GM06990 (cell line): ENCODE results near the gene GCG.

Experiments used
- DNase-seq: peaks from one replicate; pipeline ENCODE4 v3.0.0-alpha.2; 2011; ENCODE audit not compliant: insufficient read length; ENCODE audit errors: extremely low read depth
- H3K27me3 ChIP-seq: replicated peaks from 2 replicates; pipeline ENCODE4 v1.6.0; 2011; ENCODE audit warnings: low read length; ENCODE audit not compliant: control insufficient read depth, insufficient read depth
- H3K36me3 ChIP-seq: 2 replicates; pipeline ENCODE4 v1.5.1; 2011; ENCODE audit warnings: low read length; ENCODE audit not compliant: control insufficient read depth, insufficient read depth
- H3K4me3 ChIP-seq: replicated peaks from 2 replicates; pipeline ENCODE4 v1.5.1; 2011; ENCODE audit warnings: low read depth, mild to moderate bottlenecking, control low read depth, low read length
- CTCF ChIP-seq: IDR thresholded peaks from 2 replicates; pipeline ENCODE4 v1.5.1; 2011; ENCODE audit warnings: low read length, control low read depth, mild to moderate bottlenecking, inconsistent platforms; ENCODE audit not compliant: insufficient read depth, poor library complexity, severe bottlenecking

The GCG gene

GRCh38 chr2:162182395-162182794 lies 30.3 kb upstream of the GCG start:
- Histone ChIP-seq H3K27me3 (no peaks in the 10 kb centered on the region), H3K36me3 (no peaks in the 10 kb centered on the region), H3K4me3 (no peak overlapping the region)
- TF ChIP-seq CTCF: no peak
- no peak for DNase-seq

GRCh38 chr2:162177301-162177700 lies 25.3 kb upstream of the GCG start:
- H3K36me3 ChIP-seq: no peaks in the 10 kb centered on the region
- no peak for DNase-seq
- H3K27me3 ChIP-seq: no peaks in the 10 kb centered on the region
- TF ChIP-seq CTCF: no peak
- no peak overlapping the region for H3K4me3 ChIP-seq

GRCh38 chr2:162175714-162176113 lies 23.7 kb upstream of the GCG start:
- H3K36me3 ChIP-seq: no peaks in the 10 kb centered on the region
- H3K4me3 ChIP-seq: no peak overlapping the region
- no peak for TF ChIP-seq CTCF
- no peaks in the 10 kb centered on the region for H3K27me3 ChIP-seq
- DNase-seq: no peak

GRCh38 chr2:162174746-162175145 lies 22.7 kb upstream of the GCG start:
- TF ChIP-seq CTCF: no peak
- H3K36me3 ChIP-seq: no peaks in the 10 kb centered on the region
- H3K4me3 ChIP-seq: no peak overlapping the region
- H3K27me3 ChIP-seq: no peaks in the 10 kb centered on the region
- no peak for DNase-seq

- Histone ChIP-seq H3K4me3 (no peak overlapping the region), H3K36me3 (no peaks in the 10 kb centered on the region), H3K27me3 (no peaks in the 10 kb centered on the region)
- no peak for DNase-seq
- no peak for TF ChIP-seq CTCF
These were observed 20.8 kb upstream of the GCG start for GRCh38 chr2:162172802-162173370.

GRCh38 chr2:162166745-162167144 lies 14.7 kb upstream of the GCG start:
- no peak for DNase-seq
- TF ChIP-seq CTCF: no peak
- no peaks in the 10 kb centered on the region for H3K27me3 ChIP-seq

More at GRCh38 chr2:162166745-162167144, 14.7 kb upstream of the GCG start:
- Histone ChIP-seq H3K36me3 (no peaks in the 10 kb centered on the region), H3K4me3 (no peak overlapping the region)
